ENCODE measurements around the gene TALDO1.

TALDO1 gene

DNA sequence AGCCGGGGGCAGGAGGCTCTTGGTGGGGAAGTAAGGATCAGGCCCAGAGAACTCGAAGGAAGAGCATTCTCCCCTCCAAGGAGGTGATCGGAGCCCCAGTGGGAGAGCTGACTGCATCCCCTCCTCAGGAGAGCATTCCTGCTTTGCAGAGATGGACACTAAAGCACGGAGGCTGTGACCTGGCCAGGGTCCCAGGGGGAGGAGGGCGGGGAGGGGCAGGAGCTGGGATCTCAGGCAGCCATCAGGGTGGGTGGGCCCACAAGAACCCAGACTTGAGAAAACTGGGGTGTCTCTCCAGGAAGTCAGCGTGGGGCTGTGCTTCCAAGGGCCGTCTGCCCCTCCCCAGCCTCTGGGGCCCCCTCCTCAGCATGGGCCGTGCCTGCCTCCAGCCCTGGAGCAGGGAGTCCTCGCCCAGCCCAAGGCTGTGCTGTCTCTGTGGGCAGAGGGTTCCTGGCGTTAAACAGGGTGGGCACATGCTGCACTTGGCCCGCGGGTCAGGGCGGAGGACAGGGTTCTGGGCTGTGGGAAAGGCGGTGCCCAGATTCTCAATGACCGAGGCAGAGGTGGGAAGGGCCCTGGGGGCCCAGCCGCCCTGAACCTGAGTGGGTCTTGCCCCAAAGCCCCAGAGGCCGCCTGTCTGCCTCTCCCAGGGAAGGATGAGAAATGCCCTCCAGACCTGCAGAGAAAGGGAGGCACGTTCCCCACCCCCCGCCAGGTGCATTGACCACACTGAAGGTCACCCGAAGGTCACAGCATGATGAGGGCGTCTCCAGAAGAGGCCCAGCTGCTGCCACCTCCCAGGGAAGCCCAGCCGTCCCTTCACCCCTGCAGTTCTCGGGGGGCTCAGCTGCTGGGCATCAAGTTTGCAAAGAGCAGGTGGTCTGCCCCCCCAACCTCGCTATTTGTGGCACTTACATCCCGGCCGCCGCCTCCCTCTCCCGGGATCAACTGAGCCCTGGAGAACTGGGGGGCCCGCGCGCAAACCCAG lies 42.0 kb downstream of the TALDO1 start:
- peak; percentile 69 for DNase-seq

DNA sequence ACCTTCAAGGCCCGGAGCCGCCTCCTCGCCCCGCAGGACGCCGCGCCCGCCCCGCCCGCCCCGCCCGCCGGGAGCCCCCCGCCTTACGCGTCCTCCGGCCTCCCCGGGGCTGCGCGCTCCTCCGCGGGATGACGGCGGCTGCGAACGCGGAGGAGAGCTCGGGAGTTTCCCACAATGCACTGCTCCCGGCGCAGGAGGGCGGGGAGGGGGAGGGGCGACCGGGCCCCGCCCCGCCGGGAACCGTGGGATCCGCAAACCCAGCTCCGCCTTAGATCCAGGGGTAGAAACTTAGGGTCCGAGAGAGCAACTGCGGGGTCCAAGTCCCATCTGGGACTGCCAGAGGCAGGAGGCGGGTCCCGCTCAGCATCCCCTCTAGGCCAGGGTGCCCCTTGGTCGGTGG lies 42.7 kb downstream of the TALDO1 start, which contains the start of gene CEND1:
Gene CEND1, minus strand, starts transcription at position 148 of the 400 bp plus-strand sequence. CDS start 1,514 bp downstream, outside the sequence.
- DNase-seq, result peak; percentile 84

DNA sequence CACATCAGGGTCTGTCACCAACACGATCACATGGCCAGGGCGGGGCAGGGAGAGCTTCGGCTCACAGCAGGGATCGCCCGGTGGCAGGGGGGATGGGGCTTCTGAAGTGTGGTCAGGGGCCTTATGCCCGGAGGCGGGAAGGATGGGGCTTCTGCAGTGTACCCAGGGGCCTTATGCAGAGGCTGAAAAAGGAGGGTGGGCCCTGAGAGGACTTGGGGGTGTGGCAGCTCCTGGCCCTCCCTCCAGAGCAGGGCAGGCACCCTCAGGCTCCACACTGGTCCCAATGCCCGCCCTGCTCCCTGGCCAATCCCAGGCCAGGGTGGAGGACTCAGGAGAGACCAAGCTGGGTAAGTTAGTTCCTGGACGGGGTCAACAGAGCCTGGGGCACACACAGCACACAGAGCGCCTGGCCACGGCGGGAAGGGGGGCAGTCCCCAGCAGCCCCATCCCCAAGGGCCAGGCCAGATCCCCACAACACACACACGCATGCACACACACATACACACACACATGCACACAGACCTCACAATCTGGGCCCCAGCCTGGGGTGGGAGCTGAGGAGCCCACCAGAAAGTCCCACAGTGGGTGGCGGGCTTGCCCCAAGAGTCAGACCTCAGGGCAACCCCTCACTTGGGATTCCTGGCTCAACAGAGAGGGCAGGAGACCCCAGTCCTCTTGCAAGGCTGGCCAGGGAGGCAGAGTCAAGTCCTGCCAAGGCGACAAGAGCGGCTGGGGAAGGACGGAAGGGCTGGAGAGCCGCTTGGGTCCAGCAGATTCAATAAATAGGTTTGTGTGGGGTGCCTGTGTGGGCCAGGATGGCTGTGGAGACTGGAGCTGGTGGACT lies 43.7 kb downstream of the TALDO1 start:
- DNase-seq, result peak; percentile 29

DNA sequence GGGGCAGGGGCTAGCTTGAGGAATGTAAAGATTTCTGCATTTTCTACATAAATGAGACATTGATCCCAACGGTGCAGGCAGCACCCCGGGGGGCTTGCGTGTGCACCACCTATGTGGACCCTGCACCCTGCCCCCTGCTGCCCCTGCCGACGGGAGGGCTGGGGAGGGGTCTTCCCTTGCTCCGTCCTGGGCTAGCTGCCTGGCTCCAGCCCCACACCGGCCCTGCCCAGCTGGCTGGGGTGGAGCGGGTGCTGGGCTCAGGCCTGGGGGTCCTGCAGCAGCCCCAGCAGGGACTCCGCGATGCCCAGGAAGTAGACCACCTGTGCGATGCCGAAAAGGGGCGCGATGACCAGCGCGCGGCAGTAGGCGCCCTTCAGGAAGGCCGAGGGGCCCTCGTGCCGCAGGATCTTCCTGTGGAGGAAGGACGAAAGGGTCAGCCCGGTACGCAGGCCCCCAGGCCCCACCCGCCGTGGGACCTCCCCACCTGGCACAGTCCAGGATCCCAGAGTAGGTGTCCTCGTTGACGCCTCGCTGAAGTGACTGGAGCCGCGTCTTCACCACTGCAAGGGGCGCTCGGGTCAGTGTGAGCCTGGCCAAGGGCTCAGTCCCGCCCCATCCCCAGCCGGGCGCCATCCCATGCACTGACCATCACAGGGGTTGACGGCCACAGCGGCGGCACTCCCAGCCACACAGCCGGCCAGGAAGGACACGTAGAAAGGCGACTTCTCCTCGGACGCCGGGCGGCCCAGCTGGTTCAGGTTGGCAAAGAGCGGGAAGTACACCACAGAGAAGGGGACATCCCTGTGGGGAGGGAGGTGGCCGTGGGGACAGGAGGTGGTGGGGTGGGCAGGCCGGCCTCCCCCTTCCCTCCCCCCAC lies 44.6 kb downstream of the TALDO1 start:
- DNase-seq, result no peak

DNA sequence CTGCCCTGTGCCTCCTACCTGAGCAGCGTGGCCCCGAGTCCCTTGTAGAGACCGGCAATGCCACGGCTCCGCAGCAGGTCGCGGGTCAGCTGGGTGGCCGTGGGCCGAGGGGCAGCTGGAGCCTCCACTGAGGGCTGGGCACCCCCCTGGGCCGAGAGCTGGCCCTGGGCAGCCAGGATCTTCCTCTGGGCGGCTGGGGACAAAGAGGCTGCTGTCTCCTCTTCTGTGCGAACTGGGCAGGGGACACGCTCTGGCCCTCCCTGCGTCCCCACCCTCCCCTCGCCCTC lies 45.2 kb downstream of the TALDO1 start:
- DNase-seq, result no peak

DNA sequence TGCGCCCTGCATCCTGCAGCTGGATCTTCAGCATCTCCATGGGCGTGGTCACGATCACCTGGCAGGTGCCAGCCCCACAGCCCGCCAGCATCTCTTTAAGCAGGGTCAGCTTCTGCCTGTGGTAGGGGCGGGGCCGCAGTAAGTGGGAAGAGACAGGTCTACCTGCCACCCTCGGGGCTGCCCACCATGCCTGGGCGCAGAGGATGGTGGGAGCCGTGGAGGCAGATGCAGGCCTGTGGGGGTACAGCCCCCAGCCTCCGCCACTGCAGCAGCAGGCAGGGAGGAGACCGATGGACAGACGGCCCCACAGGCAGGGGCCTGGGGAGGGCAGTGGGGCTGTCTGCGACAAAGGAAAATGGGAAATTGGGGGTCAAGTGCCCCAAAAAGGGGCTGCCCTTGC lies 45.6 kb downstream of the TALDO1 start:
- DNase-seq, result no peak

DNA sequence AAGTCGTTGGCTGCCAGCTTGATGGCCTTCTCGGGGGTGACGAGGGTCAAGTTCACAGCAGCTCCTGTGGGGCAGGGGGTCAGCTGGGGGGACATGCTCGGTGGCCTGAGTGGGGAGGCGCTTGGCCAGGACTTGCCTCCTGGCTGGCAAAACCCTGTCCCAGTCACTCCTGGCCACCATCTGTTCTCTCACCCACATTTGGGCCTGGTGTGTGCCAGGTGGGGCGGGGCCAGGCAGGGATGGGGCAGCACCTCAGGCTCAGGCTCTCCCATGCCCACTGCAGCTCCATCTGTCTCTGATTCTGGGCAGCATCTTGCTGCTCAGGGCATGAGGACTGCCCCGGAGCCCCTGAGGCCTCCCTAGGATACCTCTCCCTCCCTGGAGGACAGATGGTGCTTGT lies 46.3 kb downstream of the TALDO1 start:
- no peak for DNase-seq

DNA sequence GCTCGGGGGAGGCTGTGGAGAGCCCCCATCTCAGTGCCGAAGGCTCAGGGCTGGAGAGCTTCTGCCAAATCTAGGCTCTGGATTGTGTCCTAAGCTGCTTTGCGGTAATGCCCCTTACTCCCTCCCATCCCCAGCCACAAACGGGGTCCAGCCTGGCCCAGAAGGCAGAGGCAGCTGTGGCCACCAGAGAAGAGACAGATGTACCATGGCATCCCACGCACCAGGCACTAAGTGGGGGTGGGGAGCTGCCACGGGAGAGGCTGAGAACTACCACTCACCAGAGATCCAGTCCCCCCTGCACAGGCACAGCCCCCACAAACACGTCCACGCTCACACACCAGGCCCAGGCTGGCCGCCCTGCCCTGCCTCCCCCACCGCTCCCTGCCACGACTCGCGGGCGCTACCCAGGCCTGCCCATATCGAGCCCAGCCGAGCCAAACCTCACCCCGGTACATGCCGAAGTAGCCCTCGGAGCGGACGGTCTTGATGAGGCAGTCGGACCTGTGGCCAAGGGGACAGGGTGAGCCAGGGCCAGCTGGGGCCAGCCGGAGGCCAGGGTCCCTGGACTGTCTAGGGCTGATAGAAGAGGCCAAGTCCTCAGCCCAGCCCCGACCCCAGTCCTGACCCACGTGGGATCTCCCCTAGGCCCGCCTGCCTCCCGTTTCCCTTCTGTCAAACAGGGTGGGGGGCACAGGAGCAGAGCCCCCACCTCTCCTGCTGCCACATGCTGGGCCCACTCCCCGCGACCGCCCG lies 46.9 kb downstream of the TALDO1 start:
- DNase-seq, result no peak

DNA sequence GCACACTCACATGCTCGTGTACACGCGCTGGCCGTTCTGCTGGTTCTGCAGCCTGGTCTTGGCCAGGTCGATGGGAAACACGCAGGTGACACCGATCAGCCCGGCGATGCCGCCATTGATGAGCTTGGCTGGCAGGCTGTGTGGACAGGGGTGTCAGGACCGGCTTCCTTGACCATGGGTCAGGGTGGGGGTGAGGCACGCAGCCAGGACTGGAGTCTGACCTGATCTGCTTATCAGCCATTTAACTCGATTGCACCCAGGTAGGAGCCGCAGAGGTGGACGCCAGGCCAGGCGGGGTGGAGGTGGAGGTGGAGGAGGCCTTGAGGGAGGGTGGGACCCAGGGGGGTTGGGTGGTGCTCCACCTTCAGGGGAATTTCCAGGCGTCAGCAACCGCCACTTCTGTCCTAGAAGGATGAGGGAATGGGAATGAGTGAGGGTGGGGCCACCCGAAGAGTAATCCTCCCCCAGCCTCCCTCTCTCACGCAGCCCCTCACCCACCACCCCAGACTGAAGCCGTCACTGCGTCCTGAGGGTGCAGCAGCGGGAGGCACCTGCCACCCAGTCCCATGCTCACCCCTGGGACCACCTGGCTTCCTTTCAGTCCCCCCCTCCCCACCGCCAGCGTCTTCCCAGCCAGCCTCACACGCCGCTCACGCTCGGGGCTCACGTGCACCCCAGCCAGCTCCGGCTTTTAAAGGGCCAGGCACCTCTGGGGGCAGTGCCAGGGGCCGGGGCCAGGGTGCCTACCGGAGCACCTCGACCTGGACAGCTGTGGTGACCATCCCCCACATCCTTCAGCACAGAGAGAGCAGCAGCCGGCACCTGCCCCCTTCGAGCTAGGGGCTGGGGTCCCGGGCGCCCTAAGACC lies 47.7 kb downstream of the TALDO1 start:
- DNase-seq, result no peak

DNA sequence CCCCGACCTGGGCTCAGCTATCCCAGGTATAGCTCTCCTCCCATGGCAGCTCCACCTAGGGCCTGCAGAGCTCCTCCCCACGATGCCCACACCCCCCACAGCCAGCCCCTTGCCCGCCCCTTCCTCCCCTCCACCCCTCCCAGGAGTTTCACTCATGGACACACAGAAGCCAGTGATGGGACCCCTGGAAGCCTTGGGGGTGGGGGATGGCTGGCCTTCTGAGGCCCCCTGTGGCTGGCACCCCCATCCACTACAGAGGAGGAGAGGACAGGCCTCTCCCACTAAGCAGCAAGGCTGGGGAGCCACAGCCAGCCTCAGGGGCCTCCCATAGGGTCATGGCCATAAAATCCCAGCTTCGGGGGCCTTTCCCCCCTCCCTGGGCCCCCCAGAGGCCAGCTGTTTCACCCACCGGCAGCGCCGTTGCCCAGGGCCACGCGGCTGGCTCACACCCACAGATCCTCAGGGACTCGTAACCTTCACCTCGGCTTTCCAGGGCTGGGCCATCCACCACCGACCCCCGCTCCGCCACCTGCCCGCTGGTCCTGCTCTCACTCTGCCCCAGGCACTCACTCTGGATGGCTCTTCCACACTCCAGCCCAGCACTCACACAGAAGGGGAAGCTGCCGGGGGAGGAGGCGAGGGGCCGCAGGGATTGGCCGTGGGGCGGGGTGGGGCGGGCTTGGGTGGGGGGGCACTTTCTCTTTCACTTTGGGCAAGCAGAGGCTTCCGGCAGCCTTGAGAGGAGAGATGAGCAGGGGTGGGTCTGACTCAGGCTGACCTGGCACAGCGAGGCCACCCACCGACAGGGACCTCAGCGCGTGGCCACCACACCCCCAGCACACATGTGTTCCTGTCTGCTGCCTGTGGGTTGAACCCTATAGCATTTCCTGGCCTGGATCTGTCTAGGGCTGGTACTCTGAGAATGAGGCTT lies 48.6 kb downstream of the TALDO1 start:
- DNase-seq, result peak; percentile 79

DNA sequence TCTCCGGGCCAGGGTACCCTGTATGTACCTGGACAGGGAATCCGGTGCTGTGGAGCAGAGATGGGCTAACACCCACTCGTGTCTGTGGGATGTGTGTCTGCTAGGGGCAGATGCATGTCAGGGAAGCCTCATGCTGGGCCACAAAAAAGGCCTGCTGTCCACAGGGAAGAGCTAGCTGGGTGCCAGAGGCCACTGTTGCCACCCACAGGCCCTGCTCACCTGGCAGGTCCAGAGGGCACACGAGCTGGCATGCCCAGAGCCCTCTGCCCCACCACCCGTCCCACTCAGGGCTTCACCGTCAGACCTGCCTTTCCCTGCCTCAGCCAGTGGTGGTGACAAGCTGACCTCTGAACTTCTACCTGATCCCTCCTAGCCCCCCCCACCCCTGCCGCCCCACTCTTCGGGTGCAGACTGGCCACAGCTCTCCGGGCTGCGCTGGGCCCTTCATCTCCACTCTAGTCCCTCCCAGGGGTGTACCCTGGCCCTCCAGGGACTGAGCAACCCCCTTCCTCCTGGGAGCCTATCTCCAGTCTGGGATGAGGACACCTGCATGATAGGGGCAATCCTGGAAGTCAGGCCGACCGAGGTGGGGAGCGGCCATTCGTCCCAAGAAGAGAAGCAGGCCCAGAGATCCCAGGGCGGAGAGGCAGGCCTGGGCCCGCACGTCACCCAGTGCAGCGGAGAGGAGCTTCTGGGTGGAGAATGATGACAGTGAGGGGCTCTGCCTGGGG lies 49.5 kb downstream of the TALDO1 start:
- DNase-seq, result no peak

DNA sequence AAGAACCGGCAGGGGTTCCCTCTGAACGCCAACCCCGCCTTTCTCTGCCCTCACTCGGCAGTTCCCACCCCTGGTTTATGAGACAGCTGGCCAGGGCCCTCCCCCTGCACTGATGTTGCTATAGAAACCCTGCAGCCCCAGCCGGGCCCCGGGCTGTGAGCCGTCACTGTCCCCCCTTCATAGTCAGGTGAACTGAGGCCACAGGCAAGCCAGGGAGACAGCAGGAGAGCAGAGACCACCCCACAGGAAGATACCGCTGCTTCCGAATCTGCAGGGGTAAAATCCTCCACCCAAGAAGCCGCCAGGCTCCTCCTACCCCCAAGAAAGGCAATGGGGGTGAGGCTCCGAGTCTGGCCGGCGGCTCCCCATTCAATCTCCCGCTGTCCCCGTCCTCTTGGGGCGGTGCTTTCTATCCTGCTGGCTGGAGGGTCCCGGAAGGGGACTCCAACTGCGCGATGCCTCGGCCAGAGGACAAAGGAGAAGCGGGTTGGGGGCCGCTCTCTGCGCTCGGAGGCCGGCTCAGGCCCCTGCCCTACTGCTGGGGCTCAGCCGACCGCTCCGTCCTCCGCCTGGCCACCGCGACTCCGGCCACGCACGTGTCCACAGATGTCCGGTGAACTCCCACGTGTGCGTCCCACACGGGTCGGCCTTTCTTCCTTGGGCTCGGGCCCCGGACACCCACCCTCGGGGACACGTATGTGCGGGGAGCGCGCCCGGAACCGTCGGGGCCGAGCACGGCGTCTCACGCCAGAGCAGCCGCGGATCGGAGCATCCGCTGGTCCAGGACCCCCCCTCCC lies 50.2 kb downstream of the TALDO1 start:
- DNase-seq, result peak; percentile 94

DNA sequence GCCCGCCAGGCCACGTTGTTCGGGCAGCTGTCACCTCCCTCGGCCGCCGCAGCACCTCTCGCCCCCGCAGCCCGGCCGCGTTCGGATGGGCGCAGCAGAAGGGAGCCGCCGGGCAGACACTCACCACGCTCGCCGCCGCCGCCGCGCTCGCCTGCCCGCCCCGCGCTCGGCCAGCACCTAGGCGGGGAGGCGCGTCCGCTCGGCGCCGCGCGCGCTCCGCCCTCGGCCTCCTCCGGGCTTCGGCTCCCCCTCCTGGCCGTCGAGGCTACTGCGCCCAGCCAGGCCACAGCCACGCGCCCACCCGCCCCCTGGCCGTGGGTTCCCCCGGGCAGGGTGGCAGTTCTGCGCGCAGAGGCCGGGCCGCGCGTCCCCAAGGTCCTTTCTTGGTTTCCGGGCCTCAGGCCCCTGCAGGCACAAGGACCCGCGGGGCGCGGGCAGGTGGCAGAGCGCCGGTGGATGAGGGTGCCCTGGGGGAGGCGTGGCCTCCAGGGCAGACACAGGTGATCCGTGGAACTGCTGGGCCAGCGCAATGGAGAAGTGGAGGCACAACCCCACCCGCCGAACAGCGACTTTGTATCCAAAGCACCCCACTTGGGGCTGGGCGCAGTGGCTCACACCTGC lies 50.9 kb downstream of the TALDO1 start, which contains the start of gene SLC25A22:
Gene SLC25A22, minus strand, starts transcription at position 189 of the 621 bp plus-strand sequence. CDS start 3,275 bp downstream, outside the sequence.
- DNase-seq, result peak; percentile 95

DNA sequence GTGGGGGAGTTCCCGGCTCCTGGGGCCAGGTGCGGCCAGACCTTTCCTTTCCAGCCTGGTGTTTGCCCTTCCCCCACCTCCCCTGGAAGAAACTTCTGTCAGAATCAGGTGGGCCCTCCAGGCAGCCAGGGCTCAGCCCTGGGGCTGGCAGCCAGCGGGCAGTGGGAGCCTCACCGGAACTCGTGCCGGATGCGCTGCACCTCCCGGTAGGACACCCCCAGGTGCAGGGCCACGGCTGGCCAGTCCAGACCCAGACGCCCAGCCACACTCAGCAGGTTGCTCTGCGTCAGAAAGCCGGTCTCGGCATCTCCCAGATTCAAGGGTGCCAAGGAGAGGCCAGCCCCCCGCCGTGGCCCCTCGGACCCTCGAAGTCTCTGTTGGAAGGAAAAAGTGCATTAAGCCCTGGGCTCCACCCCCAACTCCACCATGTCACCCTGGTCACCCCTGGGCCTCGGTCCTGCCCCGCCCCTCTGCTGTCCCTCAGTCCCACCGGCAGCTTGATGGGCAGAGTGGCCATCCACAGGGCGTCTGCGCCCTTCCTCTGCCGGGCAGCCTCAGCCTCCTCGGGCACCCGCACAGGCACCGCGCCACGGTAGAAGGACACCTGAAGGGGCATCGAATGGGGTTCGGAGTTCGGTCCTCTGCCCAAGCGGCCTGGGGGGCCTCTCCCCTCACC lies 52.5 kb downstream of the TALDO1 start:
- DNase-seq, result no peak

DNA sequence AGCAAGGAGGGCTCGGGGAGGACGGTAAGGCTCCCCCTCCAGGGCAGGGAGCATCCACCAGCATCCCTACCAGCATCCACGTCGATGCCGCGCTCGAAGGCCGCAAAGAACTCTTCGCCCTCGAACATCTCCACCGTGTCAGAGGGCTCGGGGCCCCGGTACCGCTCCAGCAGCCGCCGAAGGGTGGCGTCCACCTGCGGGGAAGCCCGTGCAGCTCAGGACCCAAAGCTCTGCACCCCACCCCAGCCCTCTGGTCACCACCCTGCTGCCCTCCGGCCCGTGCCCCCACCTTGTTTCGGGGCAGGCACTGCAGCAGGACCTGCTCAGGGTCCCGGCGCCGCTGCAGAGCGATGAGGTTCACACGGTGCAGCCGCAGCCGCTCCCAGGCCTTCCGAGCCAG lies 53.2 kb downstream of the TALDO1 start:
- no peak for DNase-seq

DNA sequence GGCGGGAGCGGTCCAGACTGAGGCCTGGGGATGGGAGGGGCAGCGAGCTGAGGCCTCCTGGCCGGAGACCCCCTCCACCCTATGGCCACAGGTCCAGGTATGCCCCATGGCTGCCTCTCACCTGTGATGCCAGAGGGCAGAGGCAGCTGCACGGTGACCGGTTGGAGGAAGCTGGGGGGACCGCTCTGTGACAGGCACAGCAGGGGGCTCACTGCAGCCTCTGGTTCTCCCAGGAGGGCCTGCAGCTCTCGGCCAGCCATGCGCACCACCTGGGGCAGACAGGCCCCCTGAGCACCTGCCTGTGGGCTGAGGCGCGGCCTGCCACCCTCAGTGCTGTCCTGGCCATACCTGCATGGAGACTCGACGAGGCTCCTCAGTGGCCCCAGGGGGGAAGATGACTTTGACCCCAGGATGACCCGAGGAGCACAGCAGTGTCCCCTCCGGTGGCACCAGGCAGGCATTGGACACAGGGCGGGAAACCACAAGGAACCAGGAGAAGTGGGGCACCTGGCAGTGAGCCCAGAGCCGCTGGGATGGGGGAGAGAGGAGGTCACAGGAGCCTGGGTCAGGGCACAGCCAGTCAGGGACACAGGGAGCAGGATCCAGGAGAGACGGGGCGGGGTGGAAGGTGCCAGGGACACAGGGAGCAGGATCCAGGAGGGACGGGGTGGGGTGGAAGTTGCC lies 54.0 kb downstream of the TALDO1 start:
- no peak for DNase-seq
